NCI-H146 treated with DMSO at 0.1 percent for 48 hours (cell line): Measurements from ENCODE around the gene NSG2.

Source experiments
- DNase-seq: peaks from one replicate; lab custom pipeline; 2025; ENCODE audit not compliant: unreplicated experiment; lab: John Stamatoyannopoulos, UW

The NSG2 gene

DNA sequence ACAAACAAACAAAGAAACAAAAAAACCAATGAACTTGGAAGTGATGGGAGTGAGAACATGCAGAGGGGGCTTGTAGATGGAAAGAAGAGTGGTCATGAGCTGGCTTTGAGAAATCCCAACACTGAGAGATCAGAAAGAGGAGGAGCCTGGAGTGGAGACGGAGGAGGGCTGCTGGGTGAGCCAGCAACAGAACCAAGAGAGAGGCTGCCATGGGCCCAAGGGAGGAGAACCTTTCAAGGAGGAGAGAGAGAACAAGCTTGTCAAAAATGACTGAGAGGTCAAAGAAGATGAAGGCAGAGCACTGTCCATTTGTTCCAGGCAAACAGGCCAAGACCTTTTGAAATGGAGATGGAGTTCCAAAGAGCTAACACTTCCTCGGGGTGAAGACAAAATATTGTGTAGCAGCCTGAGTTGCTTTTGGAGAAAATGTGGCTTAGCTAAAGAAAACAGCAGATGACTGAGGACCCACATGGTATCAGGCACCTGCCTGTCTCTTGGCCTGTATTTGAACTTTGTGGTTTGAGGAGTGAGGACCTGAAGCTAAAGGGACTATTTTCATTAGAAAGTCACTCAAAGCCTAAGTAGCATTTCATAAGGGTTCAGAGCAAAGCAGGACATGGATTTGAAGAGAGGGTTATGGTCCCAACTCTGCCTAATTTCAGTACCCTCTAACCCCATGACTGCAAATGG lies 13.1 kb downstream of the NSG2 start:
- DNase-seq = no peak

GRCh38 chr5:174059247-174059646 lies 13.7 kb downstream of the NSG2 start:
- DNase-seq = no peak

GRCh38 chr5:174063082-174063756 lies 17.7 kb downstream of the NSG2 start:
- no peak for DNase-seq

GRCh38 chr5:174064171-174064570 lies 18.7 kb downstream of the NSG2 start:
- no peak for DNase-seq

GRCh38 chr5:174065528-174066197 lies 20.2 kb downstream of the NSG2 start:
- DNase-seq = no peak

GRCh38 chr5:174067499-174067898 lies 22.0 kb downstream of the NSG2 start:
- DNase-seq = no peak

- no peak for DNase-seq
Observed at GRCh38 chr5:174071484-174071883, 26.0 kb downstream of the NSG2 start.

DNA sequence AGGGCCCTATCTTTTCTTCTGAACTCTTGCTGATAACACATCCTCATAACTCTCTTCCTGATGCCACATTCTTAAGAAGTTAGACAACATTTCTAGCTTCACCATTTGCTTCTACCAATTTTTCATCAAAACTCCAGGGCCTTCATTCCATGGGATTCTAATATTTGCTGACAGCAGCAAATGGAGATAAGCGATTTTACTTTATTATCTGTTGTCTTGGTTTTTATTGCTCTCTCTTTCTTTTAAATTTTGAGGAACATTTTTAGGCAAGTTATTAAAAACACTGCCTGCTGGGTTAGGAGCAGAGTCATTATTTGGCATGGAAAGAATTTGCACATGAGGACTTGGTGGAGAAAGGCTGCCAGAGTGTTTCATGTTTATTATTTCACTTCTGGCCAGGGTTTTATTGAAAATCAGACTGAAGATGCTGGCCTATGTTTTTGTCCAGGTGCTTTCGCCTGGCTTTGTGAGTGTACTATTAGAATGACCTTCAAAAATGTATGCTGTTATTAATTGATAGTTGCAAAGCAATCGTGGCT lies 27.7 kb downstream of the NSG2 start:
- no peak for DNase-seq

DNA sequence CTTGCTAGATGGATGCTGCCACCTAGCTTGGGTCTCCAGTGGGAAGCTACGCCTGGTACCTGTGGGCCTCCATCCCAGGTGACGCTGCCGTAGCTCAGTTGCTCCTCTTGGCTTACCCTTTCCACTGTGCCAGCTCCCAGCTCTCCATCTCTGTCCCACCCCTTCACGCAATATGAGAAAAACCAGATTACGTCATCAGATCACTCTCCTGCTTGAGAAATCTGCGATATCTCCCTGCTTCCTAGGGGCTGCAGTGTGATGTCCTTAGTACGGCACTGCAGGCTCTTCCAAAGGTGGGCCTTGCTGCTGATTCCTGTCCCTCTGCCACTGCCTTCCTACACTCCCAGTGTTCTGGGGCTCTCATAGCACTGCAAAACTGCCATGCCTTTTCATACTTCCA lies 28.9 kb downstream of the NSG2 start:
- no peak for DNase-seq

GRCh38 chr5:174078416-174078815 lies 32.9 kb downstream of the NSG2 start:
- DNase-seq = no peak

DNA sequence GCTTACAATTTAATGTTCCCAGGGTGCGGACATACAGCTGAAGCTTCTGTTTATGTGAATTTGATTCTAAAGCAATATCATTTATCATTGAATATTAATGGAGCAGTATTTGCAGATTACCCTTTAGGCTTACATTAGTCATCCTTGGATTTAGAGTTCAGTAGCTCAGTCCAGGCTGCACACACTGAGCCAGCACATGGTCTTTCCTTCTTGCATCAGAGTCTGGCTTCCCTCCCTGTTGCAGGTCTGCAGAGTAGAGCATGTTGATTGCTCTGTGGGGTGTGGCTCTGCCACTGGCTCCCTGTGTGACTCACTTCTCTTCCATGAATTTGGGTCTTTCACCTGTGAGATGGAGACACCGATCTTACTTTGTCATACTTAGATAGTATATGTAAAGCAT lies 36.8 kb downstream of the NSG2 start:
- DNase-seq = no peak

GRCh38 chr5:174083056-174083827 lies 37.7 kb downstream of the NSG2 start:
- no peak for DNase-seq

- no peak for DNase-seq
Observed at GRCh38 chr5:174084691-174085154, 39.2 kb downstream of the NSG2 start.

- no peak for DNase-seq
Observed at GRCh38 chr5:174086751-174087150, 41.2 kb downstream of the NSG2 start.

DNA sequence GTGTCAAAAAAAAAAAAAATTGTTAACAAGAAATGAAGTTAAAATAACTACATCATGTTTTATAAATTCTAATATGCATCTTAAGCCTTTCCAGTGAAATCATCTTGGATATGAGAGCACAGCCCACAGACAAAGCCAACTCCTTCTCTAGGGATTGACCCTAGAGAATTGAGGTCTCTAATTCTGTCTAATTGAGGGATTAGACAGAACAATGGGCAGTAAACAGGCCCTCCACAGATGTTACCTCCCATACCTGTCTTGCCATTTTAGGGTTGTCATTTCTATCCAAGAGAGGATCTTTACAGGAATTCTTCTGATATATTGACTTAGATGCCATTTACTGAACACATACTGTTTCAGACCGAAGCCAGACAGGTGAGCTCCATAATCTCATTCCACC lies 42.3 kb downstream of the NSG2 start:
- no peak for DNase-seq

GRCh38 chr5:174090129-174090528 lies 44.6 kb downstream of the NSG2 start:
- no peak for DNase-seq

GRCh38 chr5:174093123-174093522 lies 47.6 kb downstream of the NSG2 start:
- no peak for DNase-seq

DNA sequence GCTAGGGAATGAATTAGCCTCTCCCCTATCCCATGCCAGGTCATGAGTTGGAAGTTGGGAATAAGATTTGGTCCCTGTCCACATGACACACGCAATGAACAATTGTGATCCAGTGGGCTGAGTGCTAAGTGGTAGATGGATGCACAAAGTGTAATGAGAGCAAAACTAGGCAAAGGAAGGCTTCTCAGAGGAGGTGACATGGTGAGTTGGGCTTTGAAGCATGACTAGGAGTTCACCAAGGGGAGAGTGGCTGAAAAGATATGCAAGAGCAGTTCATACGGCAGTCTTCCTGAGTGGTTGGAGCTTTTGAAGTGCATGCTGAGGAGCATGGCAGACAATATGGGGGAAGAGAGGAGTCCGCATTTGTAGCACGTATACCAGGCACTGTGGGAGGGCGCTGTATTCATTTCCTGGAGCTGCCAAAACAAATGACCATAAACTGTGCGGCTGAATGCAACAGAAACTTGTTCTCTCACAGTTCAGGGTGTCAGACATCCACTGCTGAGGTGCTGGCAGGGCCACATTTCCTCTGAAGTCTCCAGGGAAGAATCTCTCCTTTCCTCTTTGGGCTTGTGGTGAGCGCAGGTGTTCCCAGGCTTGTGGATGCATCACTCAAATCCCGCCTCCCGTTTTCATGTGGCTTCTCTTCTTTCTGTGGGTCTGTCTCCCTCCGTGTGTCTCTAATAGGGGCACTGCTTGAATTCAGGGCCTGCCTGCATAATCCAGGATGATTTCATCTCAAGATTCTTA lies 49.5 kb downstream of the NSG2 start:
- DNase-seq = no peak

DNA sequence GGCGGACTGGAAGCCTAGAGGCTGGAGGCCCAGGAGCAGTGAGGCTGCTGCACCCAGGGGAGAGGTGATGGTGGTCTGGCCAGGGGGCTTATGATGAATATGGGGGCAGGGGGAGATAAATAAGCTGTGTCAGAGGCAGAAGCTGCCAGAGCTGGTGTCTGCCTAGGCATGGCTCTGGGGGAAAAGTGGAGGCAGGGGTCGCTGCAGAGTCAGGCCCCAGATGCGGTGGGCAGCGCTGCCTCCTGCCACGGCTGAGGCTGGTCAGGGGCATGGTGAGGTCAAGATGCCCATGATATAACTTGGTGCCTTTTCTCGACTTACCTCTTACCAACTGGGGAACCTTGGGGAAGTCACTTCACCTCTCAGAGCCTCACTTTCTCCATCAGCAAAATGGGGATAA lies 51.1 kb downstream of the NSG2 start:
- no peak for DNase-seq

DNA sequence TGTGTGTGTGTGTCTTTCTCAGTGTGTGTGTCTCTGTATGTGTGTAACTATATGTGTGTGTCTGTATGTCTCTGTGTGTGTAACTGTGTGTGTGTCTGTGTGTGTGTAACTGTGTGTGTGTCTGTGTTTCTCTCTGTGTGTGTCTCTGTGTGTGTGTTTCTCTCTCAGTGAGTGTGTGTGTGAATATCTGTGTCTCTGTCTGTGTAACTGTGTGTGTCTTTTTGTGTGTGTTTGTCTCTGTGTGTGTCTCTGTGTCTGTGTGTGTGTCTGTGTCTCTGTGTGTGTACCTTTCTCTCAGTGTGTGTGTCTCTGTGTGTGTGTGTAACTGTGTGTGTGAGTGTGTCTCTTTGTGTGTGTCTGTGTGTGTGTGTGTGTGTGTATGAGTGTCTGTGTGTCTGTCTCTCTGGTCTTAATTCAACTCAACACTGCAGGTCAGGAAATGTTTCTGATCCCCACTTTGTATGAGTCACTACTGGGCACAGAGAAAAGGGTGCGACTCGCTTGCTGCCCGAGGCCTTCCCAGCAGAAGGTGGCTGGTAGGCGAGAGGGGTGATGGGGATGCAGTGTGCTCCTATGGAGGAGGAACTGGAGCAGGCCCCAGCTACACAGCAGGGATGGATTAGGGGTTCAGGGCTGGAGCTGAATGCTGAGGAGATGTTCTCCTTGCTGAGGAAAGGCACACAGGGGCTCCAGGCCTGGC lies 52.1 kb downstream of the NSG2 start:
- DNase-seq = no peak
